Astrocyte of the spinal cord (primary cell): Measurements from ENCODE around the gene LRIG2.
A peak's percentile ranks its signal among the peaks of the same experiment; 100 is the strongest.
"Not testable (repeated sequence)": the region's sequence is repeated elsewhere in the genome, so short reads cannot be mapped to it uniquely, and the experiment has no call there.

Experiments
- DNase-seq: peaks from one replicate; pipeline ENCODE4 v3.0.0; 2011; ENCODE audit warnings: low read depth, low spot score
- H3K4me3 ChIP-seq: 2 replicates; pipeline ENCODE4 v1.5.1; 2011; ENCODE audit warnings: low read depth, mild to moderate bottlenecking, low read length, moderate library complexity
- CTCF ChIP-seq: IDR thresholded peaks from 2 replicates; pipeline ENCODE4 v1.5.1; 2012; ENCODE audit warnings: low read depth, mild to moderate bottlenecking, low read length, inconsistent platforms
- in situ Hi-C: cut with HindIII; loops from 2 replicates; pipeline ENCODE4 v1.10.0; 2017; ENCODE audit warnings: low sequenced_read_pairs

LRIG2 gene

GRCh38 chr1:113072141-113072756 lies 749 bp upstream of the LRIG2 start:
- in situ Hi-C loops: no loop called here
- H3K4me3 ChIP-seq: peak overlapping the region; percentile 97
- no peak for DNase-seq
- no peak for TF ChIP-seq CTCF

- H3K4me3 ChIP-seq: peak overlapping the region; percentile 97
Measured at GRCh38 chr1:113073479-113073950, 517 bp downstream of the LRIG2 start.

GRCh38 chr1:113074237-113074636 lies 1.2 kb downstream of the LRIG2 start:
- peak overlapping the region; percentile 97 for H3K4me3 ChIP-seq
- TF ChIP-seq CTCF: no peak
- peak; percentile 13 for DNase-seq
- in situ Hi-C loops: no loop called here

More at GRCh38 chr1:113073479-113073950, 517 bp downstream of the LRIG2 start:
- TF ChIP-seq CTCF: peak; percentile 71
- peak; percentile 61 for DNase-seq
- in situ Hi-C loops: no loop called here

- DNase-seq, H3K4me3 ChIP-seq, in situ Hi-C loops: not testable (repeated sequence)
Measured at GRCh38 chr1:113077978-113078377, 5.0 kb downstream of the LRIG2 start.

- in situ Hi-C loops: no loop called here
- no peak overlapping the region for H3K4me3 ChIP-seq
- TF ChIP-seq CTCF: no peak
- no peak for DNase-seq
Measured at GRCh38 chr1:113086541-113086940, 13.5 kb downstream of the LRIG2 start.

GRCh38 chr1:113088972-113089371 lies 16.0 kb downstream of the LRIG2 start:
- no peak overlapping the region for H3K4me3 ChIP-seq
- no peak for TF ChIP-seq CTCF
- in situ Hi-C loops: no loop called here
- DNase-seq: no peak

GRCh38 chr1:113090051-113090450 lies 17.1 kb downstream of the LRIG2 start:
- H3K4me3 ChIP-seq: no peak overlapping the region
- DNase-seq: no peak
- in situ Hi-C loops: no loop called here
- no peak for TF ChIP-seq CTCF
